Osteocyte (in vitro differentiated cells): Measurements from ENCODE around the gene UST. TPM values are rescaled to one million over a fixed set of nuclear protein-coding genes. Genes with fewer than 3 reads are reported as not detected.

Experiments
- DNase-seq: peaks from one replicate; pipeline ENCODE4 v3.0.0; 2021; ENCODE audit warnings: mixed read lengths; ENCODE audit not compliant: unreplicated experiment; ENCODE audit errors: extremely low spot score
- H3K27ac Mint-ChIP-seq: one replicate; pipeline ENCODE4 v1.8.0; 2021; ENCODE audit warnings: mild to moderate bottlenecking, mixed read lengths; ENCODE audit not compliant: unreplicated experiment
- H3K27me3 Mint-ChIP-seq: one replicate; pipeline ENCODE4 v1.8.0; 2021; ENCODE audit warnings: mixed read lengths; ENCODE audit not compliant: unreplicated experiment
- H3K36me3 Mint-ChIP-seq: one replicate; pipeline ENCODE4 v1.8.0; 2021; ENCODE audit warnings: mixed read lengths; ENCODE audit not compliant: unreplicated experiment
- H3K4me1 Mint-ChIP-seq: one replicate; pipeline ENCODE4 v1.8.0; 2021; ENCODE audit warnings: mixed read lengths; ENCODE audit not compliant: unreplicated experiment
- H3K4me3 Mint-ChIP-seq: one replicate; pipeline ENCODE4 v1.8.0; 2021; ENCODE audit warnings: mild to moderate bottlenecking, moderate library complexity, mixed read lengths; ENCODE audit not compliant: unreplicated experiment
- H3K9me3 Mint-ChIP-seq: one replicate; pipeline ENCODE4 v1.8.0; 2021; ENCODE audit warnings: mixed read lengths; ENCODE audit not compliant: unreplicated experiment
- total RNA-seq: library from RNA; stranded (reverse); gene quantifications from 2 replicates; pipeline ENCODE4 v1.2.1, GENCODE V29; 2021
- TF ChIP-seq, protein P1 (sequence below): fragments of 200-600 bp; sonication (generic); IDR thresholded peaks from 2 replicates; pipeline ENCODE4 v1.5.0; 2021; ENCODE audit warnings: antibody characterized with exemption, mild to moderate bottlenecking, moderate library complexity

UST gene
- total RNA-seq, 1 donor from 2014 or later: 15.7 TPM

DNA sequence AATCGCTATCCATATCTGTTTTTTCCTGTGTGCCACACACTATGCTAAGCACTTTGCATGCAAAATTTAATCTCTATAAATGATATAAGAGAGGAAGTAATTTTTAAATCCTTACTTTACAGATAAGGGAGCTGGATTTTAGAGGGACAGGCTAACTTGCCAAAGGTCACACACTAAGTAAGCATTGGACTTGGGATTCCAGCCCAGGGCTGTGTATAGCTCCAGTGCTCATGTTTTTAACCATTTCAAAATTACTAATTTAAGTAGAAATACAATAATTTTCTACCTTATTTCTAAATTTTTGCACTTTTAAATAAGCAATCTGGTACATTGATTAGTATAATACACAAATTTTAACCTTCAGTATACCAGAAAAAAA, 144.6 kb downstream of the UST start:
- H3K27ac Mint-ChIP-seq: peak overlapping the region; percentile 84
- peaks cover 4% of the 10 kb centered on the region for H3K36me3 Mint-ChIP-seq
- H3K4me3 Mint-ChIP-seq: no peak overlapping the region
- TF ChIP-seq, protein P1, sequence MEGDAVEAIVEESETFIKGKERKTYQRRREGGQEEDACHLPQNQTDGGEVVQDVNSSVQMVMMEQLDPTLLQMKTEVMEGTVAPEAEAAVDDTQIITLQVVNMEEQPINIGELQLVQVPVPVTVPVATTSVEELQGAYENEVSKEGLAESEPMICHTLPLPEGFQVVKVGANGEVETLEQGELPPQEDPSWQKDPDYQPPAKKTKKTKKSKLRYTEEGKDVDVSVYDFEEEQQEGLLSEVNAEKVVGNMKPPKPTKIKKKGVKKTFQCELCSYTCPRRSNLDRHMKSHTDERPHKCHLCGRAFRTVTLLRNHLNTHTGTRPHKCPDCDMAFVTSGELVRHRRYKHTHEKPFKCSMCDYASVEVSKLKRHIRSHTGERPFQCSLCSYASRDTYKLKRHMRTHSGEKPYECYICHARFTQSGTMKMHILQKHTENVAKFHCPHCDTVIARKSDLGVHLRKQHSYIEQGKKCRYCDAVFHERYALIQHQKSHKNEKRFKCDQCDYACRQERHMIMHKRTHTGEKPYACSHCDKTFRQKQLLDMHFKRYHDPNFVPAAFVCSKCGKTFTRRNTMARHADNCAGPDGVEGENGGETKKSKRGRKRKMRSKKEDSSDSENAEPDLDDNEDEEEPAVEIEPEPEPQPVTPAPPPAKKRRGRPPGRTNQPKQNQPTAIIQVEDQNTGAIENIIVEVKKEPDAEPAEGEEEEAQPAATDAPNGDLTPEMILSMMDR: no peak
- no peak for DNase-seq
- peaks cover 38% of the 10 kb centered on the region for H3K4me1 Mint-ChIP-seq
- H3K9me3 Mint-ChIP-seq: no peaks in the 10 kb centered on the region
- H3K27me3 Mint-ChIP-seq: no peaks in the 10 kb centered on the region

DNA sequence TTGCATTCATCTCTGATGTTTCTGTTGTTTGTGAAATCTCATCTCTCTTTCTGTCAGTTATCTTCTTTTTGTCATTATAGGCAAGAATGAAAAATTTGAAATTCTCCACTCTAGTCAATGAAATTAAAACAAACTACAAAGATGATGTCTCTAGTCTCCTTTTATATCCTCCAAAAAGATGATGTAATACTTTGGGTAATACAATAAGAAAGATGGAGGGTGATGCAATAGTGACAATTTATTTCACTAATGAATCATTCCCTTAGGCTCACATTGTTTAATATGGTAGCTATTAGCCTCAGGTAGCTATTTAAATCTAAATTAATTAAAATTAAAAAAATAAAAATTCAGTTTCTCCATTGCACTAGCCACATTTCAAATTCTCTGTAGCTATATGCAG, 145.4 kb downstream of the UST start:
- H3K4me3 Mint-ChIP-seq: no peak overlapping the region
- no peaks in the 10 kb centered on the region for H3K27me3 Mint-ChIP-seq
- DNase-seq: no peak
- H3K9me3 Mint-ChIP-seq: no peaks in the 10 kb centered on the region
- H3K27ac Mint-ChIP-seq: no peak overlapping the region
- H3K4me1 Mint-ChIP-seq: peaks cover 33% of the 10 kb centered on the region
- TF ChIP-seq, protein P1: no peak
- H3K36me3 Mint-ChIP-seq: peaks cover 4% of the 10 kb centered on the region

DNA sequence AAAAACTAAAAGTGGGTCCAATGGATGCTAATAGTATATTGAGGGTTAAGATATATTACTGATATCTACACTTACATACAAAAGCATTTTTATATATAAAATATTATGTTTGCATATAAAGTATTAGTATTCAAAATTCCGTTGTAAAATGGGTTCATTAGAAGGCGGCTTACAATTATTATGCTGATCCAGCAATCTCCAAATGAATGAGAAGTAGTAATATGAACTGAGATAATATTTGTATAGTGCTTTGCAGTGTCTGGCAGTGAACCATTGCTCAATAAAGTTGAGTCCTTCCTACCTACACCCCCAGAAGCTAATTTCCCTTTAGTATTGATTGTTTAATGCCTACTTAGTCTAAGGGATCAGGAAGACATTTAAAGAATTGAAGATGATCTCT, 146.2 kb downstream of the UST start:
- Mint-ChIP-seq H3K27ac (no peak overlapping the region), H3K36me3 (peaks cover 3% of the 10 kb centered on the region), H3K27me3 (no peaks in the 10 kb centered on the region), H3K9me3 (no peaks in the 10 kb centered on the region), H3K4me3 (no peak overlapping the region), H3K4me1 (peaks cover 26% of the 10 kb centered on the region)
- TF ChIP-seq, protein P1: no peak
- no peak for DNase-seq

DNA sequence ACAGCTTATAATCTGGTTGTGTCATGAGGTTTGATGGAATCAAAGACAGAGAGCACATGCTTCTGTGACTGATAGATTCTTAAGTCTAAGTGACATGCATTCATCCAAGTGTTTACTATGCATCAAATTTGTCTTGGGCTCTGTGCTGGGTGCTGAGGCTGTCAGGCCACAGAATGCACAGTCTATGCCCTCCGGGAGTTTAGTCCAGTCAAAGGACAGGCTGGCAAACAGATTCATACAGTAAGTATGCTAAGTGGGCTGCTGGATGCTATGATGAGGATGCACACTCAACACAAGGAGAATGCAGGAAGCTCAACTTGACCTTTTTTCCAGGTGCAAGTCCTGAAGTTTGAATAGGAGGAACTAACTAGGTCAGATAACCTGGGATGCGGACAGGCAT, 146.7 kb downstream of the UST start:
- no peak overlapping the region for H3K27ac Mint-ChIP-seq
- peaks cover 3% of the 10 kb centered on the region for H3K36me3 Mint-ChIP-seq
- peaks cover 28% of the 10 kb centered on the region for H3K4me1 Mint-ChIP-seq
- no peaks in the 10 kb centered on the region for H3K9me3 Mint-ChIP-seq
- no peaks in the 10 kb centered on the region for H3K27me3 Mint-ChIP-seq
- H3K4me3 Mint-ChIP-seq: no peak overlapping the region
- TF ChIP-seq, protein P1: no peak
- no peak for DNase-seq

DNA sequence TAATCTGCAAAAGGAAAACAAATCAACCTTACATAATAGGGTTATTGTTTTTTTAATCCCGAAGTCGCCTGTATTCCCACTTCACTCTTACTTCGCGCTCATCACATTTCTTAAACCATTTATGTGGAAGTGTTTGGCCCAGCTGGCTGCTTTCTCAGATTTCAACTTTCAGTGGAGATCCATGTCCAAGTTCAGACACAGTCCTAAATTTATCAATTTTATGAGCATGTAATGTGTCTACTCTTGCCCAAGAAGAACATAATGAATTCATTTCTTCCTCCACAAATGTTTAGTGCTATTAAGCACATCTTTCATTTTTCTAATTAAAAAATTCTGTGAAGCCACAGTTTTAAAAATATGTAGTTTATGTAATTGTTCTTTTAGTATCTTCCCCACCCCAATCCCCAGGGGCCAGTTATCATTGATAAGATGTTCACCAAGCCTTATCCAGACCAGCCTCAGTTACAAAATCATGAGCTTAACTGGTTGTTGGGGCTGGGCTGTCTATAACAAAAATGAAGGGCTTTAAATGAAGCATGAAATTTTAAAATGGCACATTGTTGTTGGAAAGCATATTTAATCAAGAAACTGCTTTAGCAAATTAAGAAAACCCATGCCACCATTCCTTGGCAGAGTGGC, 151.7 kb downstream of the UST start:
- no peak for DNase-seq
- no peak overlapping the region for H3K4me3 Mint-ChIP-seq
- H3K27ac Mint-ChIP-seq: no peak overlapping the region
- H3K9me3 Mint-ChIP-seq: no peaks in the 10 kb centered on the region
- no peaks in the 10 kb centered on the region for H3K27me3 Mint-ChIP-seq
- H3K4me1 Mint-ChIP-seq: peaks cover 4% of the 10 kb centered on the region
- H3K36me3 Mint-ChIP-seq: peaks cover 5% of the 10 kb centered on the region
- TF ChIP-seq, protein P1: no peak
